Activated CD8-positive, alpha-beta memory T cell treated with anti-CD3 and anti-CD28 coated beads for 36 hours (primary cell): ENCODE data around the gene ANXA6. TPM values are rescaled to one million over a fixed set of nuclear protein-coding genes. Genes with fewer than 3 reads are reported as not detected.

Experiments used
- CTCF ChIA-PET: fragments of 350-600 bp; sonication (Branson Sonifier 250); formaldehyde crosslinking; loops from one replicate; lab custom pipeline; 2021; ENCODE audit warnings: antibody characterized with exemption; lab: Charles Lee
- POLR2A ChIA-PET: fragments of 350-600 bp; sonication (Branson Sonifier 250); formaldehyde crosslinking; loops from one replicate; lab custom pipeline; 2021; ENCODE audit warnings: antibody characterized with exemption; lab: Charles Lee
- total RNA-seq, 2 experiments: library from RNA; stranded (reverse); gene quantifications; one replicate each; pipeline ENCODE4 v1.2.3, GENCODE V29; 2021

ANXA6 gene
- total RNA-seq, 2 experiments from 2014 or later, result 480 to 490 TPM

DNA sequence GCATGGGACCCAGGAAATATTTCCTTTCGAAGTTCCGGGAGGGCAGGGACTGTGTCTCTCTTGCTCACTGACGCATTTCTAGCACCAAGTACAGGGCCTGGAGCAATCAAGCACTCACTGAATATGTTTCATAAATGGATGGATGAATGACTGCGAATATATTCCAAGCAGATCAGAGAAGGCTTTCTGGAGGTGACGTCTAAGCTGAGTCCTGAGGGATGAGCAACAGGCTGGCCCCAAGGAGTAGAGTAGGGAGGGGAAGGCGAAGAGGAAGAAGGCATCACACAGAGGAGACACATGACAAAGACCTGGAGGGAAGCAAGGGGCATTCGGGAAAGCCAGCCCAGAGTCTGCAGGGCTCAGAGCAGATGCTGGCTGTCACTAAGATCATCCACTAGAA, 13.9 kb downstream of the ANXA6 start:
- ChIA-PET CTCF (interaction anchor here (6.2 kb wide), 1 partner anchor 16 kb away, joined by 63 read pairs; no protein-coding TSS in a partner anchor), POLR2A (no interaction called here)

DNA sequence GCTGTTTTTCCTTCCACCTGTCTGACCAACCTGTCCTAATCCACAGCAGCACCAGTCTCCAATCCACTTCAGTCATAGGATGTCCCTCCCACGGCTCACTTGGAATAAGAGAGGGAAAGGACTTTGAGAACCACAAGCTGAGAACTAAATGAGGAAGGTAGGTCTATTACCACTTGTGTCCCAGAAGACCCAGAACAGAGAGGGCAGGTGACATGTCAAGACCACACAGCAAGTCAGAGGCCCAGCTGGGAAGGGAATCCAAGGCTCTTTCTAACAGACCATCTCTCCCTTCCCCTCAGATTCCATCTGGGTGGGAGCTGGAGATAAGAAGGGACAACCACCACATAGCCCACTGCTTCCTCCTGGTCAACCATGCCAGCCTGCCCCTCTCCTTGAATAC, 14.6 kb downstream of the ANXA6 start:
- POLR2A ChIA-PET, result interaction anchor here (0.6 kb wide), 1 partner anchor 110 kb away, joined by 3 read pairs; the partner anchor contains the start of gene GM2A
- CTCF ChIA-PET, result interaction anchor here (2.0 to 6.2 kb wide), 2 partner anchors 8 to 15 kb away, joined by 9 to 63 read pairs; no protein-coding TSS in a partner anchor

DNA sequence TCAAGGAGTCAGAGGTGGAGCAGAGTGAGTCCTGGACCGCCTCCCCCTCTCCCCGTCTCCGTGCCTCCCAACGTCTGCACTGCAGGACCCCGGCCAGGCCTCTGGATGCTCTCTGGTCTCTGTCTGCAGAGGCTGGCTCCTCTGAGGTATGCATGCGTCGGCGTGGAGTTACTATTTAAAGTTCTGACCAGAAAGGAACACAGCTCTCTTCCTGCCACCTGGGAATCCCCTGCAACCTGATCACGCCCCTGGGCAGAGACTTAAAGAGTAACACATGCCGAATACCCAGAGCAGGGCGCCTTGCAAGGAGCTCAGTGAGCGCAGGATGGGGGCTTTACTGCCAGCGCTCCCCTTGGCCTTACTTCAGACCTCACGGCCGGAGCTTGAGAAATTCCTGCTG, 16.0 kb downstream of the ANXA6 start:
- POLR2A ChIA-PET, result interaction anchor here (0.7 to 2.1 kb wide), 5 partner anchors 9 to 82 kb away, joined by 3 to 8 read pairs (median 3); partner anchors contain the start of gene CCDC69

DNA sequence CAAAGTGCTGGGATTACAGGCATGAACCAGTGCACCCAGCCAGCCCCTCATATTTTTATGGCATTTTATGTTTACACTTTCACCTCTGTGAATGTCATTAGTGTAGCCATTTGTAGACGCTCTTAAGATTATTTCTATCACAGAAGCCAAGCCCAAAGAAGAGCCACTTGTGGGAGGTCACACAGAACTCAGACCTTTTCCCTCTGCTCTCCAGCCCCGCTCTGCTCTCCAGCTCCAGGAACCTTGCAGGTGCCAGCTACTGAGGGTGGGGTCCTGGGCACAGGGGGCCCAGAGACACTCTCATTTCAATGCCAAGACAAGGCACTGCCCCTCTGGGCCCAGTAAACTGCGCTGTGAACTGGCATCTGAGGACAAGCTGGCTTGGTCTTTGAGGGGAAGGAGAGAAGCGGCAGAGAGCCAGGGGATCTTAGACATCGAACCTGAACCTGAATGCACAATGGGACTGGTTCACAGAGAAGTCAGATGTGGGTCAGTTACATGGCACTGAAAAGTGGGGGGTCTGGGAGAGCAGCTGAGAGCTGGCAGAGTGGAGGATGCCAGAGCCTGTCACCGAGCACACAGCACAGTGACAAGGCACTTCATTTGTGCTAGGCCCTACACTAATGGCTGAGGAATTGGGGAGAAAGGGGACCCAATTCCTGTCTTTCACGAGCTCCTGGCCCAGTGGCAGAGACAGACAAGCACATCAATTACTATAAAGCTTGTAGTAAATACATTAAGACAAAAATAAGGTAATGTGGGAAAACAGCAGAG, 16.7 kb downstream of the ANXA6 start:
- CTCF ChIA-PET, result interaction anchor here (0.6 to 6.2 kb wide), 9 partner anchors 10 to 98 kb away, joined by 3 to 63 read pairs (median 3); no protein-coding TSS in a partner anchor
- POLR2A ChIA-PET, result interaction anchor here (0.7 to 2.1 kb wide), 6 partner anchors 9 to 83 kb away, joined by 3 to 8 read pairs (median 3); partner anchors contain the start of gene CCDC69

More for the DNA sequence above, 16.0 kb downstream of the ANXA6 start:
- CTCF ChIA-PET, result interaction anchor here (0.6 to 6.2 kb wide), 8 partner anchors 9 to 97 kb away, joined by 3 to 63 read pairs (median 4); partner anchors contain the start of gene TNIP1

DNA sequence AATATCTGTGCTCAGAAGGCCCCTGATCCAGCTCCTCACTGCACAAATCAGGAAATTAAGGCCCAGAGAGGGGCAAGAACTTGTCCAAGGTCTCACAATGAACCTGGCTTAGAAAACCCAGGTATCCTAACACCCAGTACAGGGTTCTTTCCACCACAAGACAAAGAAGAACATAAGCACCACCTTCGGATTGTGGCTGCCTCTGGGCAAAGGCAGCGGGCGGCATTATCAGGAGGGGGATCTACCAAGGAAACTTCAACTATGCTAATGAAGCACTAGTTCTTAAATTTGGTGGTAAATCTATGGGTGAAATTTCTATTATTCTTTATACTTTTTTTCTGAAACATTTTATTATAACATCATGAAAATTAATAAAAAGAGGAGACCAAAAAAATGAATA, 17.9 kb downstream of the ANXA6 start:
- POLR2A ChIA-PET, result no interaction called here

DNA sequence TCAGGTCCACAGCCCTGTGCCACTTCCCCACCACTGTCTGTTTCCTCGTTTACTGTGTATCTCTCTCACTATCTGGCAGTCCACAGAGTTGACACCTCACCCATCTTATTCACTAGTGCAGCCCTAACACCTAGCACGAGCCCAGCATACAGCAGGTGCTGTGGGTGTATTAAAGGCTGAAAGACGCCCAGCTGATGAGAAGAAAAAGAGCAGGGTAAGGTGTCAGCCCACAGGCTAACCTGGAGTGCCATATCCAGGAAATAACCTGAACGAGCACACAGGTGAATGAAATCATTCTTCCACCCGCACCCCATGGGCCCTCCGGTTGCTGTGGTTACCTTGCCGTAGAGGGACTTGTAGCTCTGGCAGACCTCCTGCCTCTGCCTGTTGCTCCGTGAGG, 18.6 kb downstream of the ANXA6 start:
- ChIA-PET CTCF (interaction anchor here (0.6 to 6.2 kb wide), 4 partner anchors 11 to 100 kb away, joined by 3 to 63 read pairs (median 6); no protein-coding TSS in a partner anchor), POLR2A (no interaction called here)

More for the DNA sequence above, 17.9 kb downstream of the ANXA6 start:
- CTCF ChIA-PET, result interaction anchor here (1.0 to 6.2 kb wide), 4 partner anchors 12 to 99 kb away, joined by 3 to 63 read pairs (median 6); no protein-coding TSS in a partner anchor

DNA sequence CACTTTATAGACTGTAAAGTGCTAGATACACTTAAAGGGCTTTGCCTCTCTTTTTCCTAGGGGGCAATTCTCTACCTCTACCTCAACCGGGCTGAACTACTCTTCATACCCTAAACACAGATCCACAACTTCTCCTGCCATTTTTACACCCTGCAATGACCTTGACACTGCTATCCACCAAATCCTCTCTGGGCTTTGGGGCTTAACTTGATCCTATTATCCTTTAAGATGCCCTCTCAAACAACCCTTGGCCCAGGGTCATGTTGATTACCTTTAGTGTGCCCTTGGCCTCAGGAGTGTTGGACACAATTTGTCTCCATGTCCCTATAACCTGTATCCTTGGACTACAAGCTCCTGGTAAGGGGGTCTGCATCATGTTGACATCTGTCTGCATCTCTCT, 19.5 kb downstream of the ANXA6 start:
- CTCF ChIA-PET, result interaction anchor here (1.2 to 6.2 kb wide), 2 partner anchors 10 kb away, joined by 3 to 63 read pairs; no protein-coding TSS in a partner anchor
- POLR2A ChIA-PET, result no interaction called here

DNA sequence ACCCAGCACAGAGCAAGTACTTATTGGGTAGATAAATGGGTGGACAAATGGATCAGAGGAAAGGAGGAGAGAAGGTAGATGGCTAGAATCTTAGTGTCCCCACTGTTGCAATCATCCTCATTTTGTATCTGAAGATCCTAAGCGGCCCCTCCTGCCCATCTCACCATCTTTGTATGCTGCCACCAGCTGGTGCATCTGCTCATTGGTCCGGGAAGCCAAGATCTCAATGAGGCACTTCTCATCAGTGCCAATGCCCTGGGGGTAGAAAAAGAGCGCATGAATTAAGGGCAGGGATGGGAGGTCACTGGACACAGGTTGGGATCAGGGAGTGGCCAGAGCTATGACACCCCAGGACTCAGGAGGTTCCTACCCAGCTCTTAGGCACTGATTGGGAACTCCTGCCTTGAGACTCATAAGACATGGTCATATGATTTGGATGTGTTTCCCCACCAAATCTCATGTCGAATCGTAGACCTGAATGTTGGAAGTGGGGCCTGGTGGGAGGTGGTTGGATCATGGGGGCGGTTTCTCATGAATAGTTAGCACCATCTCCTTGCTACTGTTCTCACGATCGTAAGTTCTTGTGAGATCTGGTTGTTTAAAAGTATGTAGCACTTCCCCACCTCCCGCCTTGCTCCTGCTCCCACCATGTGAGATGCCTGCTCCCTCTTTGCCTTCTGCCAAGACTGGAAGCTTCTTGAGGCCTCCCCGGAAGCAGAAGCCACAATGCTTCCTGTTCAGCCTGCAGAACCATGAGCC, 20.3 kb downstream of the ANXA6 start:
- ChIA-PET CTCF (interaction anchor here (1.2 to 6.2 kb wide), 4 partner anchors 9 to 27 kb away, joined by 3 to 63 read pairs (median 4); no protein-coding TSS in a partner anchor), POLR2A (no interaction called here)

DNA sequence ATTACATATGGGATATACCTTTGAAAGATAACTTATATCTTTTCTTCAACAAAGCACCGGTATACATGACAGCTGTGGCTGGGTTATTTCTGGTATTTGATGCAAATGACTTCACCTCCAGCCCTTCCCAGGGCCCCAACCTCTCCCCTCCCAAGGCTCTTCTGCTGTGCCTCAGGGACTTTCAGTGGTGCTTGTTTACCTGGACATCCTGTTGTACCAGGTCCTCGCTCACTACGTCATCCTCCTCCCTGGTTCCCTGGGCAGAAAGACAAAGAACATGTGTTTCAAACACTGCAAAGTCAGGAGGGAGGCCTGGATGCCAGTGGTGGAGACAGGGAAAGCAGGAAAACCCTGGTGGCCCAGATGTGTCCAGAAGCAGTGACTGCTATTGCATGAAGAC, 23.4 kb downstream of the ANXA6 start:
- CTCF ChIA-PET, result interaction anchor here (1.3 kb wide), 1 partner anchor 8 kb away, joined by 6 read pairs; no protein-coding TSS in a partner anchor
- POLR2A ChIA-PET, result no interaction called here

DNA sequence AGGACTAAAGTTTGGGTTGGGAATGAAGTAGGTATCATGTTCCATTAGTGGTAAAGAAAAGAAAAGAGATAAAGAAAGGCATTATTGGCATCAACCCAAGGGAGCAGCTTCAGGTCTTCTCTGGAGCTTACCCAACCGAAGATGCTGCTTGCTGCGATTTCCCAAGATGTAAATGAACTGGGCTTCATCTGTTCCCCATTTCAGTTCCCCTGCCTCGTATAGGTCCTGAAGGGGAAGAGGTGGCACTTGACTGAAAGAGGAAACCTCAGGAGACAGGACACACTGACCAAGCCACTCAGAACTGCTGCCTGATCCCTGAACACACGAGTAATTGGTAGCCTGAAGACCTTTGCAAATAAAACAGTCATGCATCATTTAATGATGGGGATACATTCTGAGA, 24.6 kb downstream of the ANXA6 start:
- ChIA-PET POLR2A (interaction anchor here (0.6 kb wide), 1 partner anchor 13 kb away, joined by 3 read pairs; no protein-coding TSS in a partner anchor), CTCF (interaction anchor here (0.9 kb wide), 1 partner anchor 16 kb away, joined by 3 read pairs; no protein-coding TSS in a partner anchor)

DNA sequence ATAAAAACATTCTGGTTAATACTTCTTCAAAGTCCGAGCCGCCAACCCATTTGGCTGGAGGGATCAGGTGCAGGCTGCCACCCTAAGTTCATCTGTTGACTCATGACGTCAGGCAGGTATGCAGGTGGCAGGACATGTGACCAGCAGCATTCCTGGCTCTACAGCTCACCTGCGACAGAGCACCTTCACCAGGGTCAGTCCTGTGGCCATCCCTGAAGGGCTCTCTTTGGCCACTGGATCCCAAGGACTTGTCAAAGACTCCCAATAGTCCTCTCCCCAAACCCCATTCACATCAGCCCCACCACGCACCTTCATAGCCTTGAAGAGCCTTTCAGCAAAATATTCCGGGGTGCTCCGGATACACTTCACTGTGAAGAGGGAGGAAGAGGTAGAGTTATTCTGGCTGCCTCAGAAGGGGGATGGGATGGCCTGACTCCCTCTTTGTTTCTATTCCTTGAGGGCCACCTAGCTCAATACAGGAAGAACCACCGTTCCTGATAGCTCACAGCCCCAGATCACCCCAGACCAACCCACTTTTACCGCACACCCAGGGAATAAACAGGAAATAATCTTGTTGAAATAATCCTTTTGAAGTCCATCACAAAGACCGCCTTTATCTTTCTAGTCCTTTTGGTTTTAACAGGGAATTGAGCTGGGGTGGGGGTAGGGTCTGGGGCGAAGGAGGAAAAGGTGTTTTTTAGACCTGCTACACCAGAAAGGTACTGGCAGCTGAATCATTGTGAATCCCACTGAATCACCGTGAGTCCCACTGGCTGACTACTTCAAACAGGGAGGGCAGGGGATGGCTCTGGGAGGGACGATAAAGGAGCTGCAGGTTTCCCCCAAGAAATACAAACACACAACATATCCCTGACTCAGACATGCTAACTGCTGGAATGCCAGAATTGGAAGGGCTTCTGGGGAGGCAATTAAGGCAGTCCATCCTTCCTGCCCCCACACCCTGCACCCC, 26.4 kb downstream of the ANXA6 start:
- ChIA-PET CTCF (interaction anchor here (1.1 to 8.9 kb wide), 4 partner anchors 9 to 107 kb away, joined by 3 to 63 read pairs (median 8); no protein-coding TSS in a partner anchor), POLR2A (interaction anchor here (1.0 kb wide), 1 partner anchor 10 kb away, joined by 3 read pairs; no protein-coding TSS in a partner anchor)

DNA sequence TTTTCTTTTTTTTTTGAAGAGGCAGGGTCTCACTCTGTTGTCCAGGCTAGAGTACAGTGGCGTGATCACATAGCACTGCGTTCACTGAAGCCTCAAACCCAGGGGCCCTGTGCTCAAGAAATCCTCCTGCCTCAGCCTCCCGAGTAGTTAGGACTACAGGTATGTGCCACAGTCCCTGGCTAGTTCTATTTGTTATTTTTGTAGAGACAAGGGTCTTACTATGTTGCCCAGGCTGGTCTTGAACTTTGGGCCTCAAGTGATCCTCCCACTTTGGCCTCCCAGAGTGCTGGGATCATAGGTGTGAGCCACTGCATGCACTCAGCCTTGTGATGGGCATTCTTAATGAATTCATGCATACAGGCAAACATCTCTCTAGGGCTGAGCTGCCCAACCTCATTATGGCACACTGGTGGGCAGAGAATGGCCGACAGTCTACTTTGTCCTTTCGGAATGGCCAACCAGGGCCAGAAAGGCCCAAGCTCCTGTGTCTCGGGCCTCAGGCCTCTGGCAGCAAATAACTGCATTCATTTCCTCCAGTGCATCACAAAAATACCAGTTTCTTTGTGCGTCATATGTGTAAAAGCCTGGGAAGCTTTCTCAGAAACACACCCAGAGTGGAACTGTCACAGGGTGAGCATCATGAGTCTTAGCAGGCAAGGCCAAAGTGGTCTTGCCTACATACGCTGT, 27.2 kb downstream of the ANXA6 start:
- CTCF ChIA-PET, result interaction anchor here (1.1 to 8.9 kb wide), 4 partner anchors 10 to 108 kb away, joined by 3 to 63 read pairs (median 8); no protein-coding TSS in a partner anchor
- POLR2A ChIA-PET, result no interaction called here

DNA sequence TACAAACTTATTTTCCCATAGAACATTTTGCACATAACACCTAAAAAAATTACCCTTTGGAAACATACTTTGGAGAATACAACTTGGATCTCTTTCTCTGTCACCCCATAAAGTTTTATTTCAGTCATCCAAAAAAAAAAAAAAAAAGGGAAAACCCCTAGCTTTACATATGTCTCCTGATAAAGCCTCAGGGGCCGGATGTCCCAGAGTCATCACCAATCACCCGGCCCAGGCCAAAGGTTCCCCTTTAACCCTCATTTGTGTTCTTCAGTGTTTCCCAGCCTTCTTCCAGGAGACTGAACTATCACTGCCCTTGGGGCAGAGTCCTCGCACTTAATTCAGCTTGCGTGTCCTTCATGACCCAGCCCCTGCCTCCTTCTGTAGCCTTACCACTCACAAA, 28.8 kb downstream of the ANXA6 start:
- ChIA-PET CTCF (interaction anchor here (1.5 to 8.9 kb wide), 4 partner anchors 12 to 36 kb away, joined by 5 to 63 read pairs (median 8); no protein-coding TSS in a partner anchor), POLR2A (interaction anchor here (1.0 kb wide), 1 partner anchor 22 kb away, joined by 3 read pairs; no protein-coding TSS in a partner anchor)

DNA sequence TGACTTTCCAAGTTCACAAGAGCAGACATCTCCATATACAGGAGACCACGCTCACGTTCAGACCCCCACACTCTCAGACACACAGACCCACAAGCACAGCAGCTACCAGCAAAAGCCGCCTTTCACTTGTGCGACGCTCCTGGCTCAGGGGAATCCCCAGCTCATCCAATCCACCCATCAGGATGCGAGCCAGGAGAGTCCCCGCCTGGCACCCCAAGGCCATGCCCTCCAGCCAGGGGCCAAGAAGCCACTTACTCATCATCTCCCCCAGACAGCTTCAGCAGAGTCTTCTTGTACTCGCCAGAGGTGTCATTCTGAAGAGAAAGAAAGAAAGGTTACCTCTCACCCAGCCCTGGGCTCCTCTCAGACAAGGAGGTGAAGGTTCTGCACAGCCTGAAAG, 29.7 kb downstream of the ANXA6 start:
- ChIA-PET POLR2A (no interaction called here), CTCF (interaction anchor here (1.8 to 8.9 kb wide), 2 partner anchors 12 to 37 kb away, joined by 5 to 63 read pairs; no protein-coding TSS in a partner anchor)

DNA sequence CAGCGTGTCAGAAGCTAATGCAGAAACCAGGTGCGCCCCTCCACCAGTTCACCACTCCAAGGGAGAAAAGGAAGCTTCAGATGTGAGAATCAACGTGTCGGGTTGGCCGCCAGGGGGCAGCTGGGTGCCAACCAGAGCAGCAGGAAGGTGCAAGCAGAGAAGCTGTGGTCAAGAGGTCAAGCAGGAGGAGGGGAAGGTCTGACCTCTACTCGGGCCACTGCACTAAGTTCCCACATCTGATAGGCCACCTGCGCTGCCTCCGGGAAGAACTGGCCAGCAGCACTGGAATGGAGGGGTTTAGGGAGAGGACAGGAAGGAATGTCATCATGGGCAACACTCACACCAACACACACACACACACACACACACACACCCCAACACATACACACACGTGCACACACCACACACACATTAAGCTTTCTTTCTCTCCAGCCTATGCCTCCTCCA, 31.4 kb downstream of the ANXA6 start:
- POLR2A ChIA-PET, result interaction anchor here (0.7 to 3.3 kb wide), 7 partner anchors 9 to 75 kb away, joined by 3 to 12 read pairs (median 3); partner anchors contain the start of gene ANXA6

DNA sequence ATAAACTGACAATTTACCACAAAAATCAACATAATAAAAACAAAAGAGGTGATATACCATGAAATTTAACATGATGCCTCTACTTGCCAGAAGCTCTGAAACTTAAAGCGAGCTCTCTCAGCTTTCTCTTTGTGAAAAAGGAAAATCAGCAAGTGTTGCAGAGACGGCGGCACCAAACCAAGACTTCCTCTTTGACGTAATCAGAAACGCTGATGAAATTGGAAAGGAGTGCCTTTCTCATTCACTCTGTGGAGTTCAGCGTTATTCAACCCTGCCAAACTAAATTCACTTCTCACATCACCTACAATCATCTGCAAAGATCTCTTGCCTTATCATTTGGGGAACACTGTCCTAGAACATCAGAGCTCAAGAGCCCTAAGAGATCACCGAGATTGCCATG, 32.2 kb downstream of the ANXA6 start:
- POLR2A ChIA-PET, result interaction anchor here (1.0 to 3.3 kb wide), 4 partner anchors 10 to 39 kb away, joined by 3 to 12 read pairs (median 6); no protein-coding TSS in a partner anchor
- CTCF ChIA-PET, result interaction anchor here (0.9 to 8.9 kb wide), 26 partner anchors 10 to 134 kb away, joined by 3 to 94 read pairs (median 6); partner anchors contain the start of gene ANXA6

More for the DNA sequence above, 31.4 kb downstream of the ANXA6 start:
- CTCF ChIA-PET, result interaction anchor here (0.7 to 8.9 kb wide), 32 partner anchors 8 to 133 kb away, joined by 3 to 94 read pairs (median 6); partner anchors contain the start of gene ANXA6
